Fibroblast of villous mesenchyme (primary cell): Measurements from ENCODE around the gene GAS1. TPM values are rescaled to one million over a fixed set of nuclear protein-coding genes. Genes with fewer than 3 reads are reported as not detected.
A peak's percentile ranks its signal among the peaks of the same experiment; 100 is the strongest.

Experiments used
- DNase-seq: peaks from one replicate; pipeline ENCODE4 v3.0.0-alpha.2; 2010; ENCODE audit warnings: low read depth
- H3K4me3 ChIP-seq: 2 replicates; pipeline ENCODE4 v1.5.1; 2011; ENCODE audit warnings: low read depth, mild to moderate bottlenecking, low read length
- CTCF ChIP-seq: IDR thresholded peaks from 2 replicates; pipeline ENCODE4 v1.5.1; 2012; ENCODE audit warnings: low read depth, mild to moderate bottlenecking, low read length; ENCODE audit not compliant: insufficient read depth
- total RNA-seq: library from RNA; depleted of rRNA; stranded (reverse); fragments of >200 nt; gene quantifications from 2 replicates; pipeline ENCODE4 v1.2.3, GENCODE V29; 2012

GAS1 gene
- total RNA-seq, 1 donor = 136 TPM

DNA sequence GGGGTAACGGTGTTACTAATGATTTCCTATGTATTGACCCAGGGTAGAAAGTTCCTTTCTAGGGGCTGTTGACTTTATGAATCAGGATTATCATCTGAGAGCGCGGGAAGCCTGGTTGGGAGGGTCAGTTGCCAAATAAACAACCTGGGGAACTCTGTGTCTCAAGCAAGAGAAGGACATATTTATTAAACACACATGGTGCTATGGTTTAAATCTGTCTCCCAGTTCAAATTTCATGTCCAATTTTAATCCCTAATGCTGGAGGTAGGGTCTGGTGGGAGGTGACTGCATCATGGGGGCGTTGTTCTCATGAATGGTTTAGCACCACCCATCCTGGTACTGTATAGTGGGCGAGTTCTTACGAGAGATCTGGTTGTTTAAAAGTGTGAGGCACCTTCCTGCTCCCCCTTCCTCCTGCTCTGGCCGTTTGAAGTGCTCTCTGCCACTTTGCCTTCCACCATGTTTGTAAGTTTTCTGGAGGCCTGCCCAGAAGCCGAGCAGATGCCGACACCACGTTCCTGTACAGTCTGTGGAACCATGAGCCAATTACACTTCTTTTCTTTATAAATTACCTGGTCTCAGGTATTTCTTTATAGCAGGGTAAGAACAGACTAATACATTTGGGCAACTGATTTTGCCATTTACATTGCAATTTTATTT lies 19.7 kb upstream of the GAS1 start:
- H3K4me3 ChIP-seq = no peak overlapping the region
- TF ChIP-seq CTCF = no peak
- peak; percentile 23 for DNase-seq

DNA sequence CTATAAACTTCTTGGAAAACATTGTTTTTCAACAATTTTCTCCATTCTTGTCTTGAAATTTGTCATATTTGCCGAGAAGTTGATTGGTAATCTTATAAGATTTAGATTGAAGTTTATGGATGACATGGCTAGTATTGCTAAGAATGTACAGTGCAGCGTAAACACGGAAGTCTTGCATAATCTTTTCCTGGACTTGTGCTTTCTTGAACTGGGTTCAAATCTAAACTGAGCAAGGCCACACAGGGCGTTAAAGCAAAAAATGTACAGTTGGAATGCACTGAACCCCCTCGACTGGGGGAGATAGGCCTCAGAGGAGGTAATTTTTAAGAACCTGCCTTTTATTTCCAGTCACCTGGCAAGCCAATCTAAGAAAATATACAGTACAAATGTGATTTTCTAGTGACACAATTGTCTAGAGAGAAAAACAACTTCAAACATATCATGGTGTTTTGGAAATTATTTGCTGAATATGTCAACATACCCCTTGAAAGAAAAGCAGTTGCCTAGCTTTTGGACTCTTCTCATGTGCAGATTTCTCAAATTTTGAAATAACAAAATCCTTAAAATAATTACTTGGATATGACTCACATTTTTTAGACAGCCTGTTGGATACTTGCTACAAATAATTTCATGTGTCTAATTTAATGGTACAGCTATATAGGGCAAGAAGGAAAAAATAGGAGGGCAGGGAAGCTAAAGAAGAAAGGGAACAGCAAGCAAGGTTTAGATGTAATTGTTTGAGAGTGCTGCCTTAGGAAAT lies 18.5 kb upstream of the GAS1 start:
- DNase-seq = peak; percentile 60
- TF ChIP-seq CTCF = no peak
- no peak overlapping the region for H3K4me3 ChIP-seq

- no peak for TF ChIP-seq CTCF
- H3K4me3 ChIP-seq = no peak overlapping the region
- no peak for DNase-seq
Measured at GRCh38 chr9:86962692-86963091, 15.4 kb upstream of the GAS1 start.

GRCh38 chr9:86960938-86961337 lies 13.6 kb upstream of the GAS1 start:
- H3K4me3 ChIP-seq = no peak overlapping the region
- no peak for DNase-seq
- no peak for TF ChIP-seq CTCF

DNA sequence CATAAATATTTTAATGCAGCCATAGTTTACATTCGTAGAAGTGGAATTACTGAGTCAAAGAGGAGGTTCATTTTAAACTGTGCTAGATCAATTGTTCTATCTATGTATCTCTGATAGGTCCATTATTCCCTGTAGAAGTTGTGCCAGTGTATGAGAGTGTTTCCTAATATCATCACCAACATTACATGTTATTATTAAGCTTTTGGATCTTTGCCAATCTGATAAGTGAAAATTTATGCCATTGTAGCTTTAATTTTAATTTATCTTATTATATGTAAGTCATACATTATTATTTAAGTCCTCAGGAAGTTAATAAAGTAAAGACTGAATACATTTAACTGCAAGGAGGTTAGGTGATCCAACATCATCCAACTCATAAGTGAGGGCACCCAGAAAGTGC lies 10.9 kb upstream of the GAS1 start:
- TF ChIP-seq CTCF = no peak
- H3K4me3 ChIP-seq = no peak overlapping the region
- DNase-seq = no peak

GRCh38 chr9:86955561-86955960 lies 8.3 kb upstream of the GAS1 start:
- H3K4me3 ChIP-seq = no peak overlapping the region
- DNase-seq = no peak
- no peak for TF ChIP-seq CTCF
